ENCODE results near the gene KCTD2. TPM values are rescaled to one million over a fixed set of nuclear protein-coding genes. Genes with fewer than 3 reads are reported as not detected.

KCTD2 gene
- total and polyA plus RNA-seq, 9 of the 15 experiments (the other 6 are each of a cell fraction or from before 2014, with no cell fraction given) = 1.7 to 32.9 (median 15.8) TPM

GRCh38 chr17:75113798-75114551, 67.0 kb downstream of the KCTD2 start:
- in situ Hi-C loops (cut with MboI) (loop anchor here (5.0 to 10.0 kb wide), 3 partner anchors 52 to 301 kb away; no protein-coding TSS in a partner anchor), intact Hi-C loops (cut with micrococcal nuclease) (loop anchor here (1.0 to 5.0 kb wide), 5 partner anchors 58 to 152 kb away; no protein-coding TSS in a partner anchor)
- CTCF ChIA-PET (ENCODE audit: low intra/inter-chr PET ratio) = interaction anchor here (1.6 to 3.4 kb wide), 4 partner anchors 17 to 87 kb away, joined by 5 to 33 read pairs (median 12); no protein-coding TSS in a partner anchor
- FAIRE-seq = peak; percentile 98
- peaks cover 31% of the 10 kb centered on the region; the same call in 2 of the 3 replicates for H3K36me3 ChIP-seq (ENCODE audit: control insufficient read depth, insufficient read depth, low read length)
- peak overlapping the region; percentile 72 to 94 for H3K9ac ChIP-seq (ENCODE audit: insufficient read depth in 1 of 2, low read depth in 2 of 2, low read length in 2 of 2)
- H3K9me3 ChIP-seq (replicated peaks; ENCODE audit: control insufficient read depth, insufficient read depth, low read depth, low read length) = no peaks in the 10 kb centered on the region
- no TSS peak for BruUV-seq (replicated peaks)
- peak overlapping the region; percentile 79 for H3K27ac ChIP-seq (ENCODE audit: extremely low read depth, low read depth, low read length)
- H4K20me1 ChIP-seq (replicated peaks; ENCODE audit: control insufficient read depth, insufficient read depth, low read length) = no peaks in the 10 kb centered on the region
- no peaks in the 10 kb centered on the region for H3K27me3 ChIP-seq (ENCODE audit: control insufficient read depth in 2 of 2, insufficient read depth in 2 of 2, low read length in 2 of 2)
- peak overlapping the region; percentile 33 for H3K4me3 ChIP-seq
- ATAC-seq = peak; percentile 82
- H3K79me2 ChIP-seq (ENCODE audit: control insufficient read depth, insufficient read depth, low read length) = peaks cover 39% of the 10 kb centered on the region
- 11% methylated on average over 22 of the region's 22 CpGs for WGBS (ENCODE audit: insufficient coverage, low coverage, missing lambda C conversion rate)
- peaks cover 10 to 35% of the 10 kb centered on the region in 2 experiments for H3K4me1 ChIP-seq (replicated peaks in 1 of 2; ENCODE audit: control insufficient read depth in 2 of 2, insufficient read depth in 2 of 2, low read length in 2 of 2)
- POLR2A ChIA-PET = interaction anchor here (0.5 to 2.8 kb wide), 39 partner anchors 8 to 378 kb away, joined by 3 to 28 read pairs (median 3); partner anchors contain the start of genes JPT1, KCTD2, NT5C and NUP85
- H3K9me1 ChIP-seq (ENCODE audit: control insufficient read depth, insufficient read depth, low read length) = no peaks in the 10 kb centered on the region
- peak; percentile 78 to 95 (median 82) for DNase-seq (ENCODE audit: extremely low read depth in 1 of 4, low spot score in 3 of 4)
- H3K4me2 ChIP-seq (ENCODE audit: insufficient read depth, low read length) = peak overlapping the region; percentile 74
- peak overlapping the region; percentile 89 for H2AFZ ChIP-seq (ENCODE audit: low read depth, low read length)
- TF ChIP-seq, protein P1, sequence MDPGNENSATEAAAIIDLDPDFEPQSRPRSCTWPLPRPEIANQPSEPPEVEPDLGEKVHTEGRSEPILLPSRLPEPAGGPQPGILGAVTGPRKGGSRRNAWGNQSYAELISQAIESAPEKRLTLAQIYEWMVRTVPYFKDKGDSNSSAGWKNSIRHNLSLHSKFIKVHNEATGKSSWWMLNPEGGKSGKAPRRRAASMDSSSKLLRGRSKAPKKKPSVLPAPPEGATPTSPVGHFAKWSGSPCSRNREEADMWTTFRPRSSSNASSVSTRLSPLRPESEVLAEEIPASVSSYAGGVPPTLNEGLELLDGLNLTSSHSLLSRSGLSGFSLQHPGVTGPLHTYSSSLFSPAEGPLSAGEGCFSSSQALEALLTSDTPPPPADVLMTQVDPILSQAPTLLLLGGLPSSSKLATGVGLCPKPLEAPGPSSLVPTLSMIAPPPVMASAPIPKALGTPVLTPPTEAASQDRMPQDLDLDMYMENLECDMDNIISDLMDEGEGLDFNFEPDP (CRISPR knock-in tag; IDR thresholded peaks at IDR 0.05) = no peak
- TF ChIP-seq, protein P2, sequence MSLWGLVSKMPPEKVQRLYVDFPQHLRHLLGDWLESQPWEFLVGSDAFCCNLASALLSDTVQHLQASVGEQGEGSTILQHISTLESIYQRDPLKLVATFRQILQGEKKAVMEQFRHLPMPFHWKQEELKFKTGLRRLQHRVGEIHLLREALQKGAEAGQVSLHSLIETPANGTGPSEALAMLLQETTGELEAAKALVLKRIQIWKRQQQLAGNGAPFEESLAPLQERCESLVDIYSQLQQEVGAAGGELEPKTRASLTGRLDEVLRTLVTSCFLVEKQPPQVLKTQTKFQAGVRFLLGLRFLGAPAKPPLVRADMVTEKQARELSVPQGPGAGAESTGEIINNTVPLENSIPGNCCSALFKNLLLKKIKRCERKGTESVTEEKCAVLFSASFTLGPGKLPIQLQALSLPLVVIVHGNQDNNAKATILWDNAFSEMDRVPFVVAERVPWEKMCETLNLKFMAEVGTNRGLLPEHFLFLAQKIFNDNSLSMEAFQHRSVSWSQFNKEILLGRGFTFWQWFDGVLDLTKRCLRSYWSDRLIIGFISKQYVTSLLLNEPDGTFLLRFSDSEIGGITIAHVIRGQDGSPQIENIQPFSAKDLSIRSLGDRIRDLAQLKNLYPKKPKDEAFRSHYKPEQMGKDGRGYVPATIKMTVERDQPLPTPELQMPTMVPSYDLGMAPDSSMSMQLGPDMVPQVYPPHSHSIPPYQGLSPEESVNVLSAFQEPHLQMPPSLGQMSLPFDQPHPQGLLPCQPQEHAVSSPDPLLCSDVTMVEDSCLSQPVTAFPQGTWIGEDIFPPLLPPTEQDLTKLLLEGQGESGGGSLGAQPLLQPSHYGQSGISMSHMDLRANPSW (CRISPR knock-in tag; IDR thresholded peaks at IDR 0.05) = peak; percentile 94; the same call in 1 of the 2 replicates
- no peak for TF ChIP-seq RUNX1 (IDR thresholded peaks at IDR 0.05; ENCODE audit: low read depth)
- TF ChIP-seq TAL1 (IDR thresholded peaks at IDR 0.05) = no peak
- TF ChIP-seq ZNF431 (CRISPR knock-in tag; IDR thresholded peaks at IDR 0.05) = no peak
- TF ChIP-seq, protein P3, sequence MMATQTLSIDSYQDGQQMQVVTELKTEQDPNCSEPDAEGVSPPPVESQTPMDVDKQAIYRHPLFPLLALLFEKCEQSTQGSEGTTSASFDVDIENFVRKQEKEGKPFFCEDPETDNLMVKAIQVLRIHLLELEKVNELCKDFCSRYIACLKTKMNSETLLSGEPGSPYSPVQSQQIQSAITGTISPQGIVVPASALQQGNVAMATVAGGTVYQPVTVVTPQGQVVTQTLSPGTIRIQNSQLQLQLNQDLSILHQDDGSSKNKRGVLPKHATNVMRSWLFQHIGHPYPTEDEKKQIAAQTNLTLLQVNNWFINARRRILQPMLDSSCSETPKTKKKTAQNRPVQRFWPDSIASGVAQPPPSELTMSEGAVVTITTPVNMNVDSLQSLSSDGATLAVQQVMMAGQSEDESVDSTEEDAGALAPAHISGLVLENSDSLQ (IDR thresholded peaks at IDR 0.05) = no peak
- TF ChIP-seq MYC (IDR thresholded peaks at IDR 0.05; ENCODE audit: low read depth, low read length) = 0 out of 2 replicates have a peak, but pooled peaks have one; percentile 37
- TF ChIP-seq MYC (CRISPR knock-in tag; IDR thresholded peaks at IDR 0.05; ENCODE audit: borderline replicate concordance, low read depth) = no peak
- TF ChIP-seq, protein P4, sequence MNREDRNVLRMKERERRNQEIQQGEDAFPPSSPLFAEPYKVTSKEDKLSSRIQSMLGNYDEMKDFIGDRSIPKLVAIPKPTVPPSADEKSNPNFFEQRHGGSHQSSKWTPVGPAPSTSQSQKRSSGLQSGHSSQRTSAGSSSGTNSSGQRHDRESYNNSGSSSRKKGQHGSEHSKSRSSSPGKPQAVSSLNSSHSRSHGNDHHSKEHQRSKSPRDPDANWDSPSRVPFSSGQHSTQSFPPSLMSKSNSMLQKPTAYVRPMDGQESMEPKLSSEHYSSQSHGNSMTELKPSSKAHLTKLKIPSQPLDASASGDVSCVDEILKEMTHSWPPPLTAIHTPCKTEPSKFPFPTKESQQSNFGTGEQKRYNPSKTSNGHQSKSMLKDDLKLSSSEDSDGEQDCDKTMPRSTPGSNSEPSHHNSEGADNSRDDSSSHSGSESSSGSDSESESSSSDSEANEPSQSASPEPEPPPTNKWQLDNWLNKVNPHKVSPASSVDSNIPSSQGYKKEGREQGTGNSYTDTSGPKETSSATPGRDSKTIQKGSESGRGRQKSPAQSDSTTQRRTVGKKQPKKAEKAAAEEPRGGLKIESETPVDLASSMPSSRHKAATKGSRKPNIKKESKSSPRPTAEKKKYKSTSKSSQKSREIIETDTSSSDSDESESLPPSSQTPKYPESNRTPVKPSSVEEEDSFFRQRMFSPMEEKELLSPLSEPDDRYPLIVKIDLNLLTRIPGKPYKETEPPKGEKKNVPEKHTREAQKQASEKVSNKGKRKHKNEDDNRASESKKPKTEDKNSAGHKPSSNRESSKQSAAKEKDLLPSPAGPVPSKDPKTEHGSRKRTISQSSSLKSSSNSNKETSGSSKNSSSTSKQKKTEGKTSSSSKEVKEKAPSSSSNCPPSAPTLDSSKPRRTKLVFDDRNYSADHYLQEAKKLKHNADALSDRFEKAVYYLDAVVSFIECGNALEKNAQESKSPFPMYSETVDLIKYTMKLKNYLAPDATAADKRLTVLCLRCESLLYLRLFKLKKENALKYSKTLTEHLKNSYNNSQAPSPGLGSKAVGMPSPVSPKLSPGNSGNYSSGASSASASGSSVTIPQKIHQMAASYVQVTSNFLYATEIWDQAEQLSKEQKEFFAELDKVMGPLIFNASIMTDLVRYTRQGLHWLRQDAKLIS (CRISPR knock-in tag; IDR thresholded peaks at IDR 0.05) = no peak
- TF ChIP-seq ZNF134 (CRISPR knock-in tag; conservative IDR thresholded peaks at IDR 0.05) = no peak
- TF ChIP-seq RFX1 (IDR thresholded peaks at IDR 0.05) = no peak
- no peak for TF ChIP-seq ZFP1 (CRISPR knock-in tag; IDR thresholded peaks at IDR 0.05)
